GM21619 (cell line): Measurements from ENCODE around the gene ARL4A.

ENCODE experiments used
- ATAC-seq: cut with Tn5 transposase; IDR thresholded peaks from one replicate; pipeline ENCODE4 v1.9.1; 2021; ENCODE audit not compliant: unreplicated experiment

Gene ARL4A

GRCh38 chr7:12695965-12696364, 8.5 kb downstream of the ARL4A start:
- ATAC-seq, result no peak

GRCh38 chr7:12699299-12699698, 11.9 kb downstream of the ARL4A start:
- no peak for ATAC-seq

- ATAC-seq, result no peak
These were observed 14.0 kb downstream of the ARL4A start for GRCh38 chr7:12701433-12701832.

GRCh38 chr7:12703881-12704280, 16.4 kb downstream of the ARL4A start:
- ATAC-seq, result no peak

- no peak for ATAC-seq
These were observed 18.4 kb downstream of the ARL4A start for GRCh38 chr7:12705878-12706277.

GRCh38 chr7:12706900-12707536, 19.6 kb downstream of the ARL4A start:
- ATAC-seq, result no peak

- no peak for ATAC-seq
These were observed 20.9 kb downstream of the ARL4A start for GRCh38 chr7:12708314-12708713.

GRCh38 chr7:12709726-12710502, 22.5 kb downstream of the ARL4A start:
- no peak for ATAC-seq

GRCh38 chr7:12711124-12711523, 23.7 kb downstream of the ARL4A start:
- no peak for ATAC-seq

GRCh38 chr7:12712236-12712635, 24.8 kb downstream of the ARL4A start:
- ATAC-seq, result no peak

- no peak for ATAC-seq
These were observed 26.4 kb downstream of the ARL4A start for GRCh38 chr7:12713625-12714378.

- no peak for ATAC-seq
These were observed 26.9 kb downstream of the ARL4A start for GRCh38 chr7:12714379-12714737.

- no peak for ATAC-seq
These were observed 28.1 kb downstream of the ARL4A start for GRCh38 chr7:12715372-12716133.

GRCh38 chr7:12716134-12716681, 28.8 kb downstream of the ARL4A start:
- no peak for ATAC-seq

GRCh38 chr7:12716722-12717121, 29.3 kb downstream of the ARL4A start:
- ATAC-seq, result no peak

GRCh38 chr7:12719141-12719919, 31.9 kb downstream of the ARL4A start:
- no peak for ATAC-seq

GRCh38 chr7:12719981-12720865, 32.8 kb downstream of the ARL4A start:
- no peak for ATAC-seq

GRCh38 chr7:12721286-12721830, 33.9 kb downstream of the ARL4A start:
- ATAC-seq, result no peak

- ATAC-seq, result no peak
These were observed 34.7 kb downstream of the ARL4A start for GRCh38 chr7:12722136-12722535.
